ENCODE results near the gene DCAF16. TPM values are rescaled to one million over a fixed set of nuclear protein-coding genes. Genes with fewer than 3 reads are reported as not detected.

DCAF16 gene
- total RNA-seq, 6 experiments from 2014 or later, result 4.2 to 7.9 (median 5.6) TPM

DNA sequence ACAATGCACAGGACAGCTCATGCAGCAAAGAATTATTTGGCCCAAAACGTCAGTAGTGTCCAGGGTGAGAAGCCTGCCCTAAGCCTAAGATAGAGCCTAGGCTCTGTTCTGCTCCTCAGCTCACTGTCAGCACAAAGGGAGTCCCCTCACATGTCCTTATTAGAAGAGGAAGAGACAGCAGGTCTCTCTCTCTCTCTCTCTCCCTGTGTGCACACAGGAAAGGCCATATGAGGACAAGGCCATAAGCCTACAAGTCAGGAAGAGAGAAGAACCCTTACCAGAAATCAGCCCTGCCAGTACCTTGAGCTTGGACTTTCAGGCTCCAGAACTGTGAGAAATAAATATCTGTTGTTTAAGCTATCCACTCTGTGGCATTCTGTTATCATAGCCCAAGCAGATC, 49.5 kb downstream of the DCAF16 start:
- intact Hi-C loops (cut with DNase I), result no loop called here
- H3K9me3 ChIP-seq, result no peaks in the 10 kb centered on the region
- H3K27me3 ChIP-seq, result no peaks in the 10 kb centered on the region
- no peak for DNase-seq
- H3K27ac ChIP-seq, result no peak overlapping the region
- WGBS (ENCODE audit: insufficient coverage, low coverage, low lambda C conversion rate, missing lambda C conversion rate), result 0% methylated on average over 1 of the region's 1 CpG
- no peak for TF ChIP-seq POLR2A (IDR thresholded peaks at IDR 0.05)
- H3K36me3 ChIP-seq, result no peaks in the 10 kb centered on the region
- H3K4me1 ChIP-seq, result no peaks in the 10 kb centered on the region
- no peak for ATAC-seq
- no peak overlapping the region for H3K4me3 ChIP-seq

DNA sequence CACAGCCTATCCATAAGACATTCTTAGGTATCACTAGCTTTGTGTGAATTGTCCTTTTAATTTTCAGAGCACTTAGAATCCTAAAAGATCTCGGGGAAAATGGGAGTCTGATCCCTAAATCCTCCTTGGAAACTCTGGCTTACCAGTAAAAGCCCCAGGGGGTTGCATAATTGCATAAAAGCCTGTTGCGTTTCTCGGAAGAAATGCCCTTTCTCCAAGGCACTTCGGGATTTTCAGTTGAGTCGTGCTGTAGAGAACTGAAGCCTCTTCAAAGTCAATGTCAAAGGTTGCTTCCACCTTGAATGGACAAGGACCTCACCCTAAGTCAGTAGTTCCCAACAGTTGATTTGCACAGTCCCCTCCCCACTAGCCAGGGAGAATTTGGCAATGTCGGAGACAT, 49.9 kb downstream of the DCAF16 start:
- no peaks in the 10 kb centered on the region for H3K36me3 ChIP-seq
- 48% methylated on average over 5 of the region's 6 CpGs for WGBS (ENCODE audit: insufficient coverage, low coverage, low lambda C conversion rate, missing lambda C conversion rate)
- no peak for TF ChIP-seq POLR2A (IDR thresholded peaks at IDR 0.05)
- TF ChIP-seq, protein P1, sequence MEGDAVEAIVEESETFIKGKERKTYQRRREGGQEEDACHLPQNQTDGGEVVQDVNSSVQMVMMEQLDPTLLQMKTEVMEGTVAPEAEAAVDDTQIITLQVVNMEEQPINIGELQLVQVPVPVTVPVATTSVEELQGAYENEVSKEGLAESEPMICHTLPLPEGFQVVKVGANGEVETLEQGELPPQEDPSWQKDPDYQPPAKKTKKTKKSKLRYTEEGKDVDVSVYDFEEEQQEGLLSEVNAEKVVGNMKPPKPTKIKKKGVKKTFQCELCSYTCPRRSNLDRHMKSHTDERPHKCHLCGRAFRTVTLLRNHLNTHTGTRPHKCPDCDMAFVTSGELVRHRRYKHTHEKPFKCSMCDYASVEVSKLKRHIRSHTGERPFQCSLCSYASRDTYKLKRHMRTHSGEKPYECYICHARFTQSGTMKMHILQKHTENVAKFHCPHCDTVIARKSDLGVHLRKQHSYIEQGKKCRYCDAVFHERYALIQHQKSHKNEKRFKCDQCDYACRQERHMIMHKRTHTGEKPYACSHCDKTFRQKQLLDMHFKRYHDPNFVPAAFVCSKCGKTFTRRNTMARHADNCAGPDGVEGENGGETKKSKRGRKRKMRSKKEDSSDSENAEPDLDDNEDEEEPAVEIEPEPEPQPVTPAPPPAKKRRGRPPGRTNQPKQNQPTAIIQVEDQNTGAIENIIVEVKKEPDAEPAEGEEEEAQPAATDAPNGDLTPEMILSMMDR (IDR thresholded peaks at IDR 0.05), result no peak
- intact Hi-C loops (cut with DNase I), result no loop called here
- no peaks in the 10 kb centered on the region for H3K27me3 ChIP-seq
- no peaks in the 10 kb centered on the region for H3K4me1 ChIP-seq
- no peak overlapping the region for H3K4me3 ChIP-seq
- ATAC-seq (no peak), DNase-seq (no peak)
- no peak overlapping the region for H3K27ac ChIP-seq
- no peaks in the 10 kb centered on the region for H3K9me3 ChIP-seq

DNA sequence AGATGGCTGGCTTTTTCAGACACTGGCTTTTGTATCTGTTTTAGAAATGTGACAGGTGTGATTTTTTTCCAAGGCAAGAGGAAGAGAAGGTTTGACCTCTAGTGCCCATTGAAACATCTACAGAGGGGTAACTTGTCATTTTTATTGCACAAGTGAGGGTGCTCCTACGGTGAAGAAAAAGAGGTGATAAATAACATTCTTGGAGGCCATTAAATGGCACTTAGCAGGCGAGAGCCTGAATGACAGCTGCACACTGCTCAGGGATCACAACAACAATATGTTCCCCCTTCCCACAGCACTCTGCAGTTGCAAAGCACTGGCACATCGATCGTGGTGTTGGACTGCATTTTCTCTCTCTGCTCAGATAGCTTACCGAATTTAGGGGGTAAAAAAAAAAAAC, 52.1 kb downstream of the DCAF16 start:
- Histone ChIP-seq H3K4me1 (no peaks in the 10 kb centered on the region), H3K9me3 (no peaks in the 10 kb centered on the region), H3K27ac (no peak overlapping the region), H3K4me3 (no peak overlapping the region), H3K27me3 (no peaks in the 10 kb centered on the region), H3K36me3 (no peaks in the 10 kb centered on the region)
- TF ChIP-seq, protein P1 (IDR thresholded peaks at IDR 0.05), result no peak
- no peak for TF ChIP-seq POLR2A (IDR thresholded peaks at IDR 0.05)
- ATAC-seq (no peak), DNase-seq (no peak)
- intact Hi-C loops (cut with DNase I), result no loop called here
- 60% methylated on average over 5 of the region's 5 CpGs for WGBS (ENCODE audit: insufficient coverage, low coverage, low lambda C conversion rate, missing lambda C conversion rate)

DNA sequence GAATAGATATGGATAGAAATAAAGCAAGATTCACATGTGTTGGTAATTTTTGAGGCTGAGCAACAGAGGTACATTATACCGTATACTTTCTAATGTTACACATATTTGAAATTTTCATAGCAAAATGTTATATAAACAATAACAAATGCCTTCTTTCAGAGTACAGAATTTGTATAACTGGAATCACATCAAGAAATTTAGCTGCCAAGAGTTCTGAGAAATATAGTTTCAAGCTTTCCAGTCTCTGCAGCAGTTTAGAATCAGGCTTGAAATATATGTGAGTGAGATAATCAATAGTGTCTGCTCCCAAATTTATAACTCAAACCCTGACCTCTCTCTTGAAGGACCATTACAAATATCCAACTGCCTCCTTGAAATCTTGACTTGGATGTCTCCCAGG, 52.9 kb downstream of the DCAF16 start:
- ATAC-seq (no peak), DNase-seq (no peak)
- Histone ChIP-seq H3K36me3 (no peaks in the 10 kb centered on the region), H3K4me1 (no peaks in the 10 kb centered on the region), H3K27ac (no peak overlapping the region), H3K27me3 (no peaks in the 10 kb centered on the region), H3K4me3 (no peak overlapping the region), H3K9me3 (no peaks in the 10 kb centered on the region)
- TF ChIP-seq POLR2A (IDR thresholded peaks at IDR 0.05), result no peak
- TF ChIP-seq, protein P1 (IDR thresholded peaks at IDR 0.05), result no peak
- intact Hi-C loops (cut with DNase I), result no loop called here
- 81% methylated on average over 1 of the region's 1 CpG for WGBS (ENCODE audit: insufficient coverage, low coverage, low lambda C conversion rate, missing lambda C conversion rate)

- TF ChIP-seq, protein P1 (IDR thresholded peaks at IDR 0.05), result no peak
- no peak for TF ChIP-seq POLR2A (IDR thresholded peaks at IDR 0.05)
- no peaks in the 10 kb centered on the region for H3K9me3 ChIP-seq
- no peaks in the 10 kb centered on the region for H3K27me3 ChIP-seq
- H3K4me3 ChIP-seq, result no peak overlapping the region
- H3K4me1 ChIP-seq, result no peaks in the 10 kb centered on the region
- ATAC-seq, result no peak
- 100% methylated on average over 2 of the region's 2 CpGs for WGBS (ENCODE audit: insufficient coverage, low coverage, low lambda C conversion rate, missing lambda C conversion rate)
- H3K36me3 ChIP-seq, result no peaks in the 10 kb centered on the region
- intact Hi-C loops (cut with DNase I), result no loop called here
- no peak for DNase-seq
- no peak overlapping the region for H3K27ac ChIP-seq
These were observed 56.9 kb downstream of the DCAF16 start for GRCh38 chr4:17753646-17754045.

Other genes with a start within 250 kb of the DCAF16 start
- gene LAP3, start 233.6 kb downstream of the DCAF16 start, total RNA-seq, result 100 to 1,000 TPM in 4 of 6 experiments, 10 to 100 TPM in 2; 70.9 to 138 (median 102) TPM
- 10 to 100 TPM in 4 of 6 experiments, 1 to 10 TPM in 2; 3.8 to 18.6 (median 15.3) TPM for gene MED28, start 196.1 kb downstream of the DCAF16 start, total RNA-seq
- not detected for gene FAM184B, start 29.1 kb downstream of the DCAF16 start, total RNA-seq
- gene NCAPG, start 222 bp upstream of the DCAF16 start, total RNA-seq, result 1 to 10 TPM in 3 of 6 experiments, under 1 TPM in 2, not detected in 1; 0.44 to 2.5 (median 1.3) TPM
- 1 to 10 TPM; 4.3 to 8.7 (median 6.2) TPM for gene LCORL, start 211.0 kb upstream of the DCAF16 start, total RNA-seq